Measurements from ENCODE around the gene CUZD1. TPM values are rescaled to one million over a fixed set of nuclear protein-coding genes. Genes with fewer than 3 reads are reported as not detected.

Gene CUZD1
- total RNA-seq, 3 donors from 2014 or later: 0.47 to 1.1 (median 0.72) TPM

DNA sequence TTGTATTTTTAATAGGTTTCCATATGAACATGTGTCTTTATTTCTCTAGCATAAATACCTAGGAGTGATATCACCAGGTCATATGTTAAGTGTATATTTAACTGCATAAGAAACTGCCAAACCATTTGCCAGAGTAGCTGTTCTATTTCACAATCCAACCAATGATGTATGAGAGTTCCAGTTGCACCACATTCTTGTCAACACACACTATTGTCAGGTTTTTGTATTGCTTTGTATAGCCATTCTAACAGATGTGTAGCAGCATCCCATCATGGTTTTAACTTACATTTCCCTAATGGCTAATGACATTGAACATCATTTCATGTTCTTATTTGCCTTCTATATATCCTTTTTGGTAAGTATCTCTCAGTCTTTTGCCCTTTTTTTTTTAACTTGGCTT lies 4.1 kb downstream of the CUZD1 start:
- TF ChIP-seq, protein P1, sequence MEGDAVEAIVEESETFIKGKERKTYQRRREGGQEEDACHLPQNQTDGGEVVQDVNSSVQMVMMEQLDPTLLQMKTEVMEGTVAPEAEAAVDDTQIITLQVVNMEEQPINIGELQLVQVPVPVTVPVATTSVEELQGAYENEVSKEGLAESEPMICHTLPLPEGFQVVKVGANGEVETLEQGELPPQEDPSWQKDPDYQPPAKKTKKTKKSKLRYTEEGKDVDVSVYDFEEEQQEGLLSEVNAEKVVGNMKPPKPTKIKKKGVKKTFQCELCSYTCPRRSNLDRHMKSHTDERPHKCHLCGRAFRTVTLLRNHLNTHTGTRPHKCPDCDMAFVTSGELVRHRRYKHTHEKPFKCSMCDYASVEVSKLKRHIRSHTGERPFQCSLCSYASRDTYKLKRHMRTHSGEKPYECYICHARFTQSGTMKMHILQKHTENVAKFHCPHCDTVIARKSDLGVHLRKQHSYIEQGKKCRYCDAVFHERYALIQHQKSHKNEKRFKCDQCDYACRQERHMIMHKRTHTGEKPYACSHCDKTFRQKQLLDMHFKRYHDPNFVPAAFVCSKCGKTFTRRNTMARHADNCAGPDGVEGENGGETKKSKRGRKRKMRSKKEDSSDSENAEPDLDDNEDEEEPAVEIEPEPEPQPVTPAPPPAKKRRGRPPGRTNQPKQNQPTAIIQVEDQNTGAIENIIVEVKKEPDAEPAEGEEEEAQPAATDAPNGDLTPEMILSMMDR (IDR thresholded peaks at IDR 0.05): no peak

DNA sequence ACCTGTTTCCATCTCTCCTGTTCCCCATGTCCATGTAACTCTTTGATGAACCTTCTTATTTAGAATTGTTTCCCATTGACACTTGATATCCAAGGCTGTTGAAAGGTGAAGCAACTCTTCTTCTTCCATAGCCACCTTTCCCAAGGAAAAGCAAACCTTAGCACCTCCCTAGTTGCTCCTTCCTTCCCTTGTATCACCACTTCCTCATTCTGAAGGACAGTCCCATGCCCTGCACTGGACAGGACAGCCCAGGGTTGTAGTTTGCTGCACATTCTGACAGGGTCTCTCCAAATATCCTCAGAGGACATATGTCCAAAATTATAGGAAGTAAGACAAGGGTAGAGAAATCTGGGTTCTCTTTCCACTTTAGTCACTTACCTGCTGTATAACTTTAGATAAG lies 6.2 kb downstream of the CUZD1 start:
- intact Hi-C loops (cut with DNase I, micrococcal nuclease): no loop called here
- Histone ChIP-seq H3K36me3 (ENCODE audit: low read depth) (no peaks in the 10 kb centered on the region), H3K9me3 (no peaks in the 10 kb centered on the region), H3K4me3 (no peak overlapping the region), H3K4me1 (ENCODE audit: low read depth) (no peaks in the 10 kb centered on the region)
- no peak for DNase-seq
- TF ChIP-seq, protein P1 (IDR thresholded peaks at IDR 0.05): no peak
- ATAC-seq: no peak

More for the DNA sequence above, 4.1 kb downstream of the CUZD1 start:
- no peak for ATAC-seq
- Histone ChIP-seq H3K4me3 (no peak overlapping the region), H3K4me1 (ENCODE audit: low read depth) (no peaks in the 10 kb centered on the region), H3K9me3 (no peaks in the 10 kb centered on the region), H3K36me3 (ENCODE audit: low read depth) (no peaks in the 10 kb centered on the region)
- DNase-seq: no peak
- intact Hi-C loops (cut with DNase I, micrococcal nuclease): no loop called here

DNA sequence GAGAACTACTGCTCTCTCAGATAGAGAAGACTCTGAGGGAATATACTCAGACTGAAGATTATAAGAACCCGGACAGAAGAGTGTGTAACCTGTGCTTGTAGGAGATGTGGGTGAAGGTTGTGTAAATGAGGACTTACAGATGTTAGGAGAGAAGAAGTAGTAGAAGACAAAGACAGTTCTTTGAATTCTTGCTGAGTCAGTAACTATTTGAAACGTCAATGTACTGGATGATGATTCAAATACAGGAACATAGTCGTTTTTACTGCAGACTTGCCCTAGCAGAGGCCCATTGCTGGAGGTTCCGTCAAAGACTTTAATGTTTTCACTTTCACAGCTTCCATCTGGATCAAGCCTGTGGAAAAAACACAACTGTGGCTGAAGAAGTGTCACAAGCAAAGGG lies 6.8 kb downstream of the CUZD1 start:
- H3K9me3 ChIP-seq: no peaks in the 10 kb centered on the region
- TF ChIP-seq, protein P1 (IDR thresholded peaks at IDR 0.05): no peak
- no peaks in the 10 kb centered on the region for H3K36me3 ChIP-seq (ENCODE audit: low read depth)
- intact Hi-C loops (cut with DNase I, micrococcal nuclease): no loop called here
- DNase-seq (no peak), ATAC-seq (no peak)
- H3K4me3 ChIP-seq: no peak overlapping the region
- no peaks in the 10 kb centered on the region for H3K4me1 ChIP-seq (ENCODE audit: low read depth)

DNA sequence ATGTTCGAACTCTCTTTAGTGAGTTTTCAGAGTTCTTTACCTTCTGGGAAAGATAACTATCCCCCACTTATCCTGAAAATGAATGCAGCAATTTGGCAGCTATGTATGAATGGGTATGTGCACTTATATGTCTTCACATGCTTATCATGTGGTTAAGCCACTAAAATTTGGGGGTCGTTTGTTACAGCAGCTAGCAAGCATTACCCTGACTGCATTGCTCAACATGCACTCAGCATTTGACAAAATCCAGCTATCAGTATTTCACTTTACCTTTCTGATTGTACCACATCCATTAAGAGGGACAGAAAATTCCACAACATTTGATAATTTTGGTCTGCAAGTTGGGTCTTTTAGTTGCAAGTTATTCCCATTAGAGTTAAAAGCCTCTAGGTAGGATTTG lies 9.7 kb downstream of the CUZD1 start:
- intact Hi-C loops (cut with DNase I, micrococcal nuclease): no loop called here
- DNase-seq: no peak
- H3K36me3 ChIP-seq (ENCODE audit: low read depth): no peaks in the 10 kb centered on the region
- H3K9me3 ChIP-seq: no peaks in the 10 kb centered on the region
- ATAC-seq: no peak
- TF ChIP-seq, protein P1 (IDR thresholded peaks at IDR 0.05): no peak
- no peaks in the 10 kb centered on the region for H3K4me1 ChIP-seq (ENCODE audit: low read depth)
- no peak overlapping the region for H3K4me3 ChIP-seq

DNA sequence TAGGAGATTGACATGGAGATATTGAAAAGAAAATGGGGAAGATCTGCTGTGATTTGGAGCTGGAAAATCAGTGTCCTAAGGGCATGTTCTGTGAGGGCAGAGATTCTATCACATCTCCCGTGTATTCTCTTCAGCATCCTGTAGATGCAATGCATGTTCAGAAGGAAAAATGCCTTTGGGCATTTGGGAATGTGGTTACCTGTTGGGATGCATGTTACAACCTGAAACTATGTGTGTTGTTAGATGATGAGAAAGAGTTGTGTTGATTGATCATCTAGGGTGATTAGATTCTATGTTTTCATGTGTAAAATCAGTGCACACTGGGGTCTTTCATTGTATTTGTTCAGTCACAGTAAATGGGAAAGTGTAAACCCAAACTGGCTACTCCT lies 14.7 kb downstream of the CUZD1 start:
- ATAC-seq: no peak
- TF ChIP-seq, protein P1 (IDR thresholded peaks at IDR 0.05): no peak
- intact Hi-C loops (cut with DNase I, micrococcal nuclease): no loop called here
- Histone ChIP-seq H3K36me3 (ENCODE audit: low read depth) (no peaks in the 10 kb centered on the region), H3K4me3 (no peak overlapping the region), H3K4me1 (ENCODE audit: low read depth) (no peaks in the 10 kb centered on the region), H3K9me3 (no peaks in the 10 kb centered on the region)
- no peak for DNase-seq

DNA sequence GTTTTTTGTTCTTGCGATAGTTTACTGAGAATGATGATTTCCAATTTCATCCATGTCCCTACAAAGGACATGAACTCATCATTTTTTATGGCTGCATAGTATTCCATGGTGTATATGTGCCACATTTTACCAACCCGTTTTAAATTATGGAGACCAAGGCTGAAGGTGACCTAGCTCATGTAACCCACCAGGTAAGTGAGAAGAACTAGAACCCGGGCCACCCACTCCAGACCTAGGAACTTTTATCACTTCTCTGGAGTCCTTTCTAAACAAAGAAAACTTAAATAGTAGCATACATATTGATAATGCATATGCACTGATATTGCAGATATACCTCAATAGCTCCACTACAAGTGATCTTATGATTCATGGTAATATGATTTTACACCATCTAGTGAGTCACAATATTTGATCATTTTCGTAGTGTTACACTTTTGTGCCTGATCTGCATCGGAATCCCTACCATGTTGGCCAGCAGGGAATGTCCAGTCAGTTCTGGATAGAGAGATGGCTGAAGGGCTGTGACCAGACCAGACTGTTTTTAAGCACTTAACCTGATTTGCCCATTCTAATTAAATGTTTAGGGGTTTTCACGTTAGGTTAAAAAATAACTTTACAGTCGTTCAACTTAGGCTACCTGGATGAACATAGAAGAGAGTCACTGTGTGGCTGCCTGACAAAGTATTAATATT lies 15.2 kb downstream of the CUZD1 start:
- ATAC-seq (no peak), DNase-seq (no peak)
- Histone ChIP-seq H3K4me1 (ENCODE audit: low read depth) (no peaks in the 10 kb centered on the region), H3K4me3 (no peak overlapping the region), H3K9me3 (no peaks in the 10 kb centered on the region), H3K36me3 (ENCODE audit: low read depth) (no peaks in the 10 kb centered on the region)
- TF ChIP-seq, protein P1 (IDR thresholded peaks at IDR 0.05): no peak
- intact Hi-C loops (cut with DNase I, micrococcal nuclease): no loop called here

Measured in mucosa of descending colon (tissue), 3 donors.